Activated CD4-positive, alpha-beta T cell treated with anti-CD3 and anti-CD28 coated beads for 48 hours (primary cell): ENCODE measurements around the gene TOMM20.
"Not testable (repeated sequence)": the region's sequence is repeated elsewhere in the genome, so short reads cannot be mapped to it uniquely, and the experiment has no call there.

Source experiments
- DNase-seq: peaks from one replicate; pipeline ENCODE4 v3.0.0-alpha.2; 2020

TOMM20 gene

GRCh38 chr1:235100194-235100772 is 28.4 kb downstream of the TOMM20 start:
- no peak for DNase-seq

DNA sequence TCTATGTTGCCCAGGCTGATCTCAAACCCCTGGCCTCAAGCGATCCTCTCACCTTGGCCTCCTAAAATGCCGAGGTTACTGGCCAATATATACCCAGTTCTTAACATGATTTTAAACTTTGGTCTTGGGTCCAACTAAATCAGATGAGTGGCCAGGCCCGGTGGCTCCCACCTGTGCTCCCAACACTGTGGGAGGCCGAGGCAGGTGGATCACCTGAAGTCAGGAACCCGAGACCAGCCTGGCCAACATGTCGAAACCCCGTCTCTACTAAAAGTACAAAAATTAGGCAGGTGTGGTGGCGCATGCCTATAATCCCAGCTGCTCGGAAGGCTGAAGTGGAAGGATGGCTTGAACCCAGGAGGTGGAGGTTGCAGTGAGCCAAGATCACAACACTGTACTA is 29.6 kb downstream of the TOMM20 start:
- no peak for DNase-seq

DNA sequence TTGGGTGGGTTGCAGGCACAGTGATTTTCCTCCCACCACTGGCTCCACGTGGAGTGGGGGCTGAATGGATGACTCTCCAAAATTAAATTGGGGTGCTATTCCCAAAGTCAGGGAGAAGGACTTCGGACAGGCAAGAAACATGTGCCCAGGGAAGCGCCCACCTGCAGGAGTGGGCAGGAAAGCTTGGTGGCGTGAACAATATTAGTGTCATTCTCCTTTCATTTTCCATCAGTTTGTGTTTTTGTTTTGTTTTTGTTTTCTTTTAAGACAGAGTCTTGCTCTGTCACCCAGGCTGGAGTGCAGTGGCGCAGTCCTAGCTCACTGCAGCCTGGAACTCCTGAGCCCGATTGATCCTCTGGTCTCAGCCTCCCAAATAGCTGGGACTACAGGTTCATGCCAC is 30.1 kb downstream of the TOMM20 start:
- no peak for DNase-seq

- not testable (repeated sequence) for DNase-seq
Measured at GRCh38 chr1:235097501-235097900, 31.1 kb downstream of the TOMM20 start.

- DNase-seq: no peak
Measured at GRCh38 chr1:235095938-235096562, 32.6 kb downstream of the TOMM20 start.

DNA sequence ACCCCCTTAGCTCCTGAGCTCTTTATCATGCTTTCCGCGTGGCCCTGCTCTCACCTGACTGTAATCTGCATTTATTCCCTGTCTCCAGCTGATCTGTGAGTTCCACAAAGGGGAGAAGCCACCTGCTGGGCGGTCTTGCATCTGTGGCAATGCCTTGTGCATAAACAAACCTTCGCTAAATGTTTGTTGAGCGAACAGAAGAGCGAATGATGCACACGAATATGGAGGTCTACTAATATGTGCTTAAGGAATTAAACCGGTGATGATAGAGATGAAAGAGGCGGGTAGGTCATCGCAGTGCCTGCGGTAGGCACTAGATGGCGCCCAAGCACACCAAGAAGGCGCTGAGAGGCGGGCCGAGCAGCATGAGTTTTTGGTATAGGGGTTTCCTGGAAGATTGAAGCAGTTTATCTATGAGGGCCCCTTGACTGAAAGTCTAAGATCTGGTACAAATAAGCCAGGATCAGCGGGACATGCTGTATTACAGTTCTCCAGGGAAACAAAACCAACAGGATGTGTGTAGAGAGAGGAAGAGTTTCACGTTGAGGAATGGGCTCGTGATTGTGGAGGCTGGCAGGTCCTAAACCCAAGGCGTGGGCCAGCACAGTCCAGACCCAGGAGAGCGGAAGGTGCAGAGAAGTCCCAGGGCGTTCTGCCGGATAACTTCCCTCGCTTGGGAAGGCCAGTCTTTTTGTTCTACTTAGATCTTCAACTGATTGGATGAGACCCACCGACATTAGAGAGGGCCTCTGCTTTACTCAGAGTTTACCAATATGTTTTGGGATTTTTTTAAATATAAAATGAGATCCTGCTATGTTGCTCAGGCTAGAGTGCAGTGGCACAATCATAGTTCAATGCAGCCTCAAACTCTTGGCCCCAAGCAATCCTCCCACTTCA is 34.7 kb downstream of the TOMM20 start:
- peak; percentile 91 for DNase-seq

DNA sequence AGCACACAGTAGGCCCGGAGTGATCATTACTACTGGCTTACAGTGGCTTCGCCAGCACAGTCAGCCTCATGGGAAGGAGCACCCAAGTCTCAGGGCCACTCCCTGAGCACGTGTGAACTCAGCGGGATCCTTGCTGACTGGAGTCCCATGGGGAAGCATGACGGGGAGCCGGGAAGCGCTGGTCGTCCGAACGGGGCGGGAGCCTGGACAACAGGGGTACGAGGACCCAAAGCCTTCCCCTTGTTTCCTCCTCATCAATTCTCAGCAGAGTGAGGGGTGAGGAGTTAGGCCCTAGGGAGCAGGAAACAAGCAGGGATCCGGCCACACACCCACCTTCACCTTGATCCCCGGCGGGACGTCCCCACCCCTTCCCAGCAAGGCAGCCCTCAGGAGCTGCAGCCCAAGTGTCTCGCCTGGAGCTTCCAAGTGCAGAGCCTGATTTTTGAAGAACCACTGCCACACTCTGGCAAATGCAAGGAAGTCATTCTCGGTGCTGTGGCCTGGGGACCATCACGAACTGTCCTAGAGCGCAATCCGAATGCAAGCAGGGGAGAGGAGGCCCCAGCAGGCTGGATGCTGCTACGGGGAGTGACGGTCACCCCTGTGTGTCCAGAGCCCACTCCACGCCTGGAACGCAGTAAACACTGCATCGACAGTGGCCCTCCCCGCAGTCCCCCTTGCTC is 35.5 kb downstream of the TOMM20 start:
- DNase-seq: no peak

GRCh38 chr1:235092415-235092814 is 36.2 kb downstream of the TOMM20 start:
- DNase-seq: not testable (repeated sequence)

DNA sequence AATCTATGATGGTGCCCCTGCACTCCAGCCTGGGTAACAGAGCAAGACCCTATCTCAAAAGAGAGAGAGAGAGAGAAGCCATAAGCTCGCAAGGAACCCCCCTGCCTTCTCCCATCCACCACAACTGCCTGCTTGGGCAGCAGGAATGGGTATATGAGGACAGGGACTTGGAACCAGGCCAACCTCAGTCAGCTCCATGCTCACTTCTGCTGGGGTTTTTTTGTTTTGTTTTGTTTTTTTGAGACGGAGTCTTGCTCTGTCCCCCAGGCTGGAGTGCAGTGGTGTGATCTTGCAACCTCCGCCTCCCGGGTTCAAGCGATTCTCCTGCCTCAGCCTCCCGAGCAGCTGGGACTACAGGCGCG is 36.6 kb downstream of the TOMM20 start:
- not testable (repeated sequence) for DNase-seq

DNA sequence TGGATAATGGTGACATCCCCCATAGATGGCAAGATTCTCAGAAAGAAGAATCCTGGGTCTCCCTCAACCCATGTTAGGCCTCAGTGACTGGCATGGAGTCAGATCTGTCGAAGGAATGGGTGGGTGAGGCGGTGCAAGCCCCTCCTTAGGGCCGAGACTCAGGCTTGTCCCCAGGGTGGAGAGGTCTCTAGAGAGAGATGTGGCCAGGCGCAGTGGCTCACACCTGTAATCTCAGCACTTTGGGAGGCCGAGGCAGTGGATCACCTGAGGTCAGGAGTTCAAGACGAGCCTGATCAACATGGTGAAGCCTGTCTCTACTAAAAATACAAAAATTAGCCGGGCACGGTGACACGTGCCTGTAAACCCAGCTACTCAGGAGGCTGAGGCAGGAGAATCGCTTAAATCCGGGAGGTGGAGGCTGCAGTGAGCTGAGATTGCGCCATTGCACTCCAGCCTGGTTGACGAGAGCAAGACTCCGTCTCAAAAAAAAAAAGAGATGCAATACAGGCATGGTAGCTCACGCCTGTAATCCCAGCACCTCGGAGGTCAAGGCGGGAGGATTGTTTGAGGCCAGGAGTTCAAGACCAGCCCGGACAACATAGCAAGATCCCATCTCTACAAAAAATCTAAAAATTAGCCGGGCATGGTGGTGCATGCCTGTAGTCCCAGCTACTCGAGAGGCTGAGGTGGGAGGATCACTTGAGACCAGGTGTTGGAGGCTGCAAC is 37.2 kb downstream of the TOMM20 start:
- not testable (repeated sequence) for DNase-seq

GRCh38 chr1:235090406-235091069 is 38.1 kb downstream of the TOMM20 start:
- DNase-seq: no peak

DNA sequence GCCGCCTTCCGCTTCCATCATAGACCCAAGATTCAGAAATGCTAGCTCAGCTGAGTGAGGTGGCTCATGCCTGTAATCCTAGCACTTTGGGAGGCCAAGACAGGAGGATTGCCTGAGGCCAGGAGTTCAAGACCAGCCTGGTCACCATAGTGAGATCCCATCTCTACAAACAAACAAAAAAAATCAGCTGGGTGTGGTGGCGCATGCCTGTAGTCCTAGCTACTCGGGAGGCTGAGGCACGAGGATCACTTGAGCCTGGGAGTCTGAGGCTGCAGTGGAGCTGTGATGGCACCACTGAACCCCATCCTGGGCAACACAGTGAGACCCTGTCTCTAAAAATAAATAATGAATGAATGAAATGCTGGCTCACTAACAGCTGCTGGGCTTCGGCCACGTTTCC is 39.7 kb downstream of the TOMM20 start:
- no peak for DNase-seq

DNA sequence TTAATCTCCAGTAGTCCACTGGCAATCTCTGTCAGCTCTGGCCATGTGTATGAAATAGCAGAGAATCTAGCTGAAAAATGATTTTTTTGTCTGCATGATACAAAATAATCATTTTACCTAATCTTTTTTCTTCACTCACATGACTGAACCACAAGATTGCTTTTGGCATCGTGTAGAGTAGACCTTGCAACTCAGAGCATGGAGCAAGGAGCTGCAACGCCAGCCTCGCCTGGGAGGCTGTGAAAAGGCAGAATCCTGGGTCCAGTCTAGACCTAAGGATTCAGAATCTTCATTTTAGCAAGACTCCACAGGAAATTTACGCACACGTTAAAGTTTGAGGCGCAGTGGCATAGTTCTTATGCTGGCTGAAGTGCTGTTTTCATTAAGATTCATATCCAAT is 40.2 kb downstream of the TOMM20 start:
- DNase-seq: no peak

- DNase-seq: no peak
Measured at GRCh38 chr1:235087906-235088305, 40.7 kb downstream of the TOMM20 start.

DNA sequence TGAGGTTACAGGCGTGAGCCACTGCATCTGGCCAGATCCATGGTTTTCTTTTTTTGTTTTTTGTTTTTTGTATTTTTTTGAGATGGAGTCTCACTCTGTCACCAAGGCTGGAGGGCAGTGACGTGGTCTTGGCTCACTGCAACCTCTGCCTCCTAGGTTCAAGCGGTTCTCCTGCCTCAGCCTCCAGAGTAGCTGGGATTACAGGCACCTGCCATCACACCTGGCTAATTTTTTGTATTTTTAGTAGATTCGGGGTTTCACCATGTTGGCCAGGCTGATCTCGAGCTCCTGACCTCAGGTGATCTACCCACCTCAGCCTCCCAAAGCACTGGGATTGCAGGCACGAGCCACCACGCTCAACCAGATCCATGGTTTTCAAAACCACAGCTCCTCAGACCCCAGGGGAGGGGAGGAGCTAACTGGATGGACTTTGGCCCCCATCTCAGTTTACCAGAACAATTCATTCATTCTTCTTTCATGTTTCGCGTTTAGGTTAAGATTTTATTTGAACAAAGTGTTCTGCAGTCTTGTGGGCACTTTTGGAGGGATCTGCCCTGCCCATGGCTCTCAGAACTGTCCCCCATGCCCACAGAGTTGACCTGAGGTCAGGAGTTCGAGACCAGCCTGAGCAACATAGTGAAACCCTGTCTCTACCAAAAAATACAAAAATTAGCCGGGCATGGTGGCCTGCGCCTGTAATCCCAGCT is 43.1 kb downstream of the TOMM20 start:
- not testable (repeated sequence) for DNase-seq

DNA sequence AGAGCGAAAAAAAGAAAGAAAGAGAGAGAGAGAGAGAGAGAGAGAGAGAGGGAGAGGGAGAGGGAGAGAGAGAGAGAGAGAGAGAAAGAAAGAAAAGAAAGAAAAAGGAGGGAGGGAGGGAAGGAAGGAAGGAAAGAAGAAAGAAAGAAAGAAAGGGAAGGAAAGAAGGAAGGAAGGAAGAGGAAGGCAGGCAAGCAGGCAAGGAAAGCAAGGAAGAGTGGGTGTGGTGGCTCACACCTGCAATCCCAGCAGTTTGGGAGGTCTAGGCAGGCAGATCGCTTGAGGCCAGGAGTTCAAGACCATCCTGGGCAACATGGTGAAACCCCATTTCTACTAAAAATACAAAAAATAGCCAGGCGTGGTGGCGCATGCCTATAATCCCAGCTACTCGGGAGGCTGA is 47.8 kb downstream of the TOMM20 start:
- DNase-seq: not testable (repeated sequence)

- DNase-seq: not testable (repeated sequence)
Measured at GRCh38 chr1:235080297-235080657, 48.4 kb downstream of the TOMM20 start.

DNA sequence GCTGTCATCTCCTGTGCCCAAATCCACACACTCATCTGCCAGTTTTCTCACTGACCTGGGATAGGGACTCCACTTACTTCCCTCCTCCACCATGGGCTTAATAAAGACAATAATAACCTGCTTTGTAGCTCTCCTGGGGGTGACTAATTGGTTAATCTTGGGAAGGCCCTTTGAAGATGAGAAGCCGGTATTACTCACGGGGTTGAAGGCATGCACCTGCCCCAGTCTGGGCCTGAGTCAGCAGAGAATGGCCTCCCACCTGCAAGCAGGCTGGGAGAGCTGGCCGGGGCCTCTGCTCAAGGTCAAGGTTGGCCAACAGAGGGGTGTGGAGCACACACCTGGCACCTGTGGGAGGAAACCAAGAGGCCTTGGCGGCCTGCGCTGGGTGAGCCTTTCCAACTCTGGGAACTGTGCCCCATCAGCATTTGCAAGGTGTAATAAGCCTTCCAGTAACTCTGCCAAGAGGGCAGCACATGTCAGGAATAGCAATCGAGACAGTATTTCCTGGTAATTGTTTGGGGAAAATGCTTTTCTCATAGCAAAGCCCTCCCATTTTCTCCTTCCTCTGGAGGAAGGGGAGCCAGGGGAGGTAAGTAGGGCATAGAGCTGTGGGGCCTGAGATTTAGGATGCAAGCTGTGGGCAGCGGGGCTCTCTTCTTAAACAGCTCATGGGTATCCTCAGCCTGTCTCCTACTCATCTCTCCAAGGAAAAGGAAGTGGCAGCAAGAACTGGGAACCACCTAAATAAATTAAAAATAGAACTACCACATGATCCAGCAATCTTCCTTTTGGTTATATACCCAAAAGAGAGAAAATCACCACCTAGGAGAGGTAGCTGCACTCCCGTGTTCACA is 49.0 kb downstream of the TOMM20 start:
- DNase-seq: peak; percentile 58

DNA sequence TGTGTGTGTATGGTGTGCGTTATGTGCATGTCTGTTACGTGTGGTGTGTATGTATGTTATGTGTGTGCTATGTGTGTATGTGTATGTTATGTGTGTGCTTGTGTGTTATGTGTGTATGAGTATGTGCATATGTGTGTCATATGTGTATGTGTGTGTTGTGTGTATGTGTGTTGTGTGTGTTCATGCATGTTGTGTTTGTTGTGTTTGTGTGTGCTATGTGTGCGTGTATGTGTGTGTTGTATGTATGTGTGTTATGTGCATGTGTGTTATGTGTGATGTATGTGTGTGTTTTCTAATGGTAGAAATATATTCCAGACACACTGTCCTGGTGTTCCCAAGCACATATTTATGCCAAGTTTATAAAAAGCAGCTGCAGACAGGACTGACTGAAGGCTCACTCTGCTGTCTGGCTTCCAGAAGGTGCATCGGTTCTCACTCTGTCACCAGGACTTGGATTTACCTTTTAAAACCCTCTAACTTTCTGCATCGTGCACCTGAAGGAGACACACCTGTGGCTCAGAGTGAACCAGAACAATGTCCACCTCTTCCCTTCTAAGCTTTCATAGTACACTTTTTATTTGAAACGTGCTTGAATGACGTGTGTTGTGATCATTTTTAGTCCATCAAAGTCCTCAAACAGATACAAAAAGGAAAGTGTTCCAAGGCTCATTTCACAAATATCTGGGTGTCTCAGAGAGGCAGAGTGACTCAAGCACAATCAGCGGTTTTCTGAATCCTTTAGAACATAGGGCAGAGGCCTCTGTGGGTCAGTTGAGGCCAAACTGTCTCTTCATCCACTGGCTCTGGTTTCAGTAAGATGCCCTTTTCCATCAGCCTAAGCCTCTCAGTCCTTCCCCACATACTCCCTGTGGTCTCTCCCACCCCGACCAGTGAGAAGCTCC is 49.9 kb downstream of the TOMM20 start:
- DNase-seq: no peak
